Hepatocyte (in vitro differentiated cells): Measurements from ENCODE around the gene LPP. TPM values are rescaled to one million over a fixed set of nuclear protein-coding genes. Genes with fewer than 3 reads are reported as not detected.
A peak's percentile ranks its signal among the peaks of the same experiment; 100 is the strongest.

Experiments
- DNase-seq: peaks from one replicate; pipeline ENCODE4 v3.0.0-alpha.2; 2016; ENCODE audit warnings: low spot score
- H2AFZ ChIP-seq: fragments of 200-600 bp; sonication (generic); 2 replicates; pipeline ENCODE4 v1.6.0; 2016; ENCODE audit warnings: antibody characterized with exemption, mild to moderate bottlenecking
- H3K27ac ChIP-seq: fragments of 200-600 bp; sonication (generic); 2 replicates; pipeline ENCODE4 v1.5.1; 2016; ENCODE audit warnings: mild to moderate bottlenecking
- H3K27me3 ChIP-seq: fragments of 200-600 bp; sonication (generic); 2 replicates; pipeline ENCODE4 v1.6.1; 2016
- H3K36me3 ChIP-seq: fragments of 200-600 bp; sonication (generic); replicated peaks from 2 replicates; pipeline ENCODE4 v1.5.1; 2016; ENCODE audit warnings: low read depth; ENCODE audit not compliant: insufficient read depth
- H3K4me1 ChIP-seq: fragments of 200-600 bp; sonication (generic); 2 replicates; pipeline ENCODE4 v1.5.1; 2016; ENCODE audit warnings: mild to moderate bottlenecking, moderate library complexity; ENCODE audit not compliant: insufficient read depth
- H3K4me2 ChIP-seq: fragments of 200-600 bp; sonication (generic); 2 replicates; pipeline ENCODE4 v1.6.0; 2016
- H3K4me3 ChIP-seq: fragments of 200-600 bp; sonication (generic); 2 replicates; pipeline ENCODE4 v1.5.1; 2016; ENCODE audit warnings: mild to moderate bottlenecking
- H3K79me2 ChIP-seq: fragments of 200-600 bp; sonication (generic); 2 replicates; pipeline ENCODE4 v1.6.0; 2017; ENCODE audit warnings: mild to moderate bottlenecking
- H3K9me2 ChIP-seq: fragments of 200-600 bp; sonication (generic); replicated peaks from 2 replicates; pipeline ENCODE4 v1.6.0; 2017; ENCODE audit warnings: mild to moderate bottlenecking; ENCODE audit not compliant: insufficient read depth
- H3K9me3 ChIP-seq: fragments of 200-600 bp; sonication (generic); 2 replicates; pipeline ENCODE4 v1.5.1; 2016; ENCODE audit warnings: low read depth, mild to moderate bottlenecking
- H4K20me1 ChIP-seq: fragments of 200-600 bp; sonication (generic); 2 replicates; pipeline ENCODE4 v1.6.0; 2016; ENCODE audit warnings: mild to moderate bottlenecking; ENCODE audit not compliant: insufficient read depth, poor library complexity, severe bottlenecking
- EZH2 ChIP-seq: fragments of 200-600 bp; sonication (generic); IDR thresholded peaks from 2 replicates; pipeline ENCODE4 v1.6.1; 2016; ENCODE audit warnings: antibody characterized with exemption, mild to moderate bottlenecking, borderline replicate concordance
- EZH2phosphoT487 ChIP-seq: fragments of 200-600 bp; sonication (generic); IDR thresholded peaks from one replicate; pipeline ENCODE4 v1.6.1; 2018; ENCODE audit warnings: antibody characterized with exemption, mild to moderate bottlenecking, low read depth, moderate library complexity; ENCODE audit not compliant: unreplicated experiment, severe bottlenecking
- WGBS: methylation state at CpG from one replicate; pipeline ENCODE4 v1.1.6; 2016; ENCODE audit warnings: low lambda C conversion rate; ENCODE audit errors: missing lambda C conversion rate; 5-methylcytosine and 5-hydroxymethylcytosine counted together
- polyA plus RNA-seq: library from polyadenylated mRNA; unstranded; fragments of >200 nt; fragmentation: Nextera tagmentation; extraction: Ambion mirVana; gene quantifications from 2 replicates; pipeline ENCODE4 v1.2.1, GENCODE V29; 2016
- total RNA-seq: library from RNA; depleted of rRNA; stranded (reverse); fragments of >200 nt; gene quantifications from 2 replicates; pipeline ENCODE4 v1.2.3, GENCODE V29; 2014
- TF ChIP-seq, protein P1 (sequence below): fragments of 200-600 bp; sonication (generic); IDR thresholded peaks from 2 replicates; pipeline ENCODE4 v1.5.1; 2016; ENCODE audit warnings: antibody characterized with exemption, mild to moderate bottlenecking; ENCODE audit not compliant: poor library complexity

LPP gene
- total and polyA plus RNA-seq, 2 experiments from 2014 or later, result 53.2 to 73.8 TPM

DNA sequence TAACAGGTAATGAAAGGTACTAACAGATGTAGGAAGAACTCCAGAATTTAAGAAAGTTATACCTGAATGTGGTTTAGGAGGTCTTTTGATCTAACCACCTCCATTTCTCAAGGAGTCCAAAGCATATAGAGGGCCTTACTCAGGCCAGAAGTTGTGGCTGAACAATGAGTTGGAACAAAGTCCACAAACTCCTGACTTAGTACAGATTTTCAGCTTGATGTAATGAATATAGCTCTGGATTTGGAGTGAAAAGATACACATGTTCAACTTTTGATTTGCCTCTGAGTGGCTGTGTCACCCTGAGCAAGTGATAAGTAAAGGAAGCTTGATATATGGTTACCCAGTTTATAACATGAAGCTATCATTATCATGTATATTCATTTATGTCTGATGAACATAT is 390.1 kb downstream of the LPP start:
- peaks cover 24% of the 10 kb centered on the region for H3K4me1 ChIP-seq
- H3K9me2 ChIP-seq, result no peaks in the 10 kb centered on the region

GRCh38 chr3:188546835-188547670 is 393.1 kb downstream of the LPP start:
- Histone ChIP-seq H3K9me3 (no peaks in the 10 kb centered on the region), H3K4me2 (peak overlapping the region; percentile 4), H3K79me2 (peaks cover 19% of the 10 kb centered on the region), H3K9me2 (no peaks in the 10 kb centered on the region), H3K4me3 (no peak overlapping the region), H3K4me1 (peaks cover 24% of the 10 kb centered on the region), H2AFZ (no peak overlapping the region), H3K27me3 (no peaks in the 10 kb centered on the region), H4K20me1 (no peaks in the 10 kb centered on the region), H3K36me3 (no peaks in the 10 kb centered on the region), H3K27ac (peak overlapping the region; percentile 69)
- TF ChIP-seq EZH2phosphoT487 (no peak), EZH2 (no peak)
- TF ChIP-seq, protein P1, sequence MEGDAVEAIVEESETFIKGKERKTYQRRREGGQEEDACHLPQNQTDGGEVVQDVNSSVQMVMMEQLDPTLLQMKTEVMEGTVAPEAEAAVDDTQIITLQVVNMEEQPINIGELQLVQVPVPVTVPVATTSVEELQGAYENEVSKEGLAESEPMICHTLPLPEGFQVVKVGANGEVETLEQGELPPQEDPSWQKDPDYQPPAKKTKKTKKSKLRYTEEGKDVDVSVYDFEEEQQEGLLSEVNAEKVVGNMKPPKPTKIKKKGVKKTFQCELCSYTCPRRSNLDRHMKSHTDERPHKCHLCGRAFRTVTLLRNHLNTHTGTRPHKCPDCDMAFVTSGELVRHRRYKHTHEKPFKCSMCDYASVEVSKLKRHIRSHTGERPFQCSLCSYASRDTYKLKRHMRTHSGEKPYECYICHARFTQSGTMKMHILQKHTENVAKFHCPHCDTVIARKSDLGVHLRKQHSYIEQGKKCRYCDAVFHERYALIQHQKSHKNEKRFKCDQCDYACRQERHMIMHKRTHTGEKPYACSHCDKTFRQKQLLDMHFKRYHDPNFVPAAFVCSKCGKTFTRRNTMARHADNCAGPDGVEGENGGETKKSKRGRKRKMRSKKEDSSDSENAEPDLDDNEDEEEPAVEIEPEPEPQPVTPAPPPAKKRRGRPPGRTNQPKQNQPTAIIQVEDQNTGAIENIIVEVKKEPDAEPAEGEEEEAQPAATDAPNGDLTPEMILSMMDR, result no peak
- WGBS, result 65% methylated on average over 6 of the region's 6 CpGs
- DNase-seq, result peak; percentile 27

More for the DNA sequence above, 390.1 kb downstream of the LPP start:
- Histone ChIP-seq H3K27ac (no peak overlapping the region), H3K36me3 (no peaks in the 10 kb centered on the region), H3K4me3 (no peak overlapping the region), H4K20me1 (no peaks in the 10 kb centered on the region), H3K9me3 (no peaks in the 10 kb centered on the region), H3K27me3 (no peaks in the 10 kb centered on the region), H2AFZ (no peak overlapping the region), H3K79me2 (peaks cover 14% of the 10 kb centered on the region), H3K4me2 (no peak overlapping the region)
- no peak for DNase-seq
- TF ChIP-seq, protein P1, result no peak
- TF ChIP-seq EZH2phosphoT487, result no peak

GRCh38 chr3:188553569-188553968 is 399.6 kb downstream of the LPP start:
- no peak overlapping the region for H3K4me3 ChIP-seq
- no peaks in the 10 kb centered on the region for H3K9me2 ChIP-seq
- H3K4me2 ChIP-seq, result no peak overlapping the region
- H3K9me3 ChIP-seq, result no peaks in the 10 kb centered on the region
- 86% methylated on average over 3 of the region's 3 CpGs for WGBS
- H3K36me3 ChIP-seq, result no peaks in the 10 kb centered on the region
- H3K79me2 ChIP-seq, result peaks cover 21% of the 10 kb centered on the region
- no peak overlapping the region for H2AFZ ChIP-seq
- H3K27me3 ChIP-seq, result no peaks in the 10 kb centered on the region
- H4K20me1 ChIP-seq, result no peaks in the 10 kb centered on the region
- TF ChIP-seq EZH2 (no peak), EZH2phosphoT487 (no peak)
- TF ChIP-seq, protein P1, result no peak
- DNase-seq, result no peak
- H3K4me1 ChIP-seq, result no peaks in the 10 kb centered on the region
- no peak overlapping the region for H3K27ac ChIP-seq
